GM23338 (cell line): ENCODE data around the gene KRT79.

ENCODE experiments used
- EZH2 ChIP-seq: fragments of 200-600 bp; sonication (generic); IDR thresholded peaks from one replicate; pipeline ENCODE4 v1.8.0; 2017; ENCODE audit warnings: antibody characterized with exemption, mild to moderate bottlenecking, low read depth; ENCODE audit not compliant: unreplicated experiment
- EZH2phosphoT487 ChIP-seq: fragments of 200-600 bp; sonication (generic); IDR thresholded peaks from one replicate; pipeline ENCODE4 v1.8.1; 2018; ENCODE audit warnings: antibody characterized with exemption; ENCODE audit not compliant: unreplicated experiment
- JUNB ChIP-seq: IDR thresholded peaks from one replicate; pipeline ENCODE4 v1.6.1; 2016; ENCODE audit warnings: antibody characterized with exemption; ENCODE audit not compliant: unreplicated experiment
- NANOG ChIP-seq: IDR thresholded peaks from 2 replicates; pipeline ENCODE4 v1.6.1; 2016; ENCODE audit warnings: antibody characterized with exemption, borderline replicate concordance
- POLR2AphosphoS5 ChIP-seq: IDR thresholded peaks from 2 replicates; pipeline ENCODE4 v1.6.1; 2016; ENCODE audit warnings: antibody characterized with exemption, low read depth
- STAT1 ChIP-seq: IDR thresholded peaks from one replicate; pipeline ENCODE4 v1.6.1; 2016; ENCODE audit warnings: antibody characterized with exemption; ENCODE audit not compliant: unreplicated experiment
- TF ChIP-seq, protein P1 (sequence below), 2 experiments: fragments of 200-600 bp in 1 of 2; sonication (generic) in 1 of 2; conservative IDR thresholded peaks; 2 replicates each; pipeline versions ENCODE4 v1.5.1 to v1.6.1; 2016 to 2017; ENCODE audit warnings: antibody characterized with exemption in 2 of 2, low read depth in 2 of 2, mild to moderate bottlenecking in 2 of 2, moderate library complexity in 1 of 2
- TF ChIP-seq, protein P2 (sequence below): IDR thresholded peaks from one replicate; pipeline ENCODE4 v1.6.1; 2018; ENCODE audit warnings: antibody characterized with exemption; ENCODE audit not compliant: unreplicated experiment
- TF ChIP-seq, protein P3 (sequence below): IDR thresholded peaks from 2 replicates; pipeline ENCODE4 v1.6.1; 2016; ENCODE audit warnings: antibody characterized with exemption

DNA sequence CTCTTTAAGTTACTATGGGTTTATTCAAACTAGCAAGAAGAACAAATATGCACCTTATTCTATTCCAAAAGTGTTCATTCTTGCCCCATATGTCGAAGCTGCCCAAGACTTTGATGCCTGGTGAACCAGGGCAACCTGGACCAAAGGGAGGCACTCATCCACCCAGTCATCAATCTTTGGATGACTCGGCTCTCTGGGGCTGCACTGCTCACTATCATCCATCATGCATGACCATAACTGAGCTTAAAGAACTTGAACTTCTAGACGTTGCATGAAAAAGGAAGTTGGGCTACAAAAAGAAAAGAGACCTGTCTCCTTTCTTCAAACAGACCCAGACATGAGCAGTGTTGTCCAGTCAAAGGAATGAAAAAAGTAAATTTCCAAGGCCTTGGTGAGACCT, 21.4 kb downstream of the KRT79 start:
- TF ChIP-seq, protein P1, sequence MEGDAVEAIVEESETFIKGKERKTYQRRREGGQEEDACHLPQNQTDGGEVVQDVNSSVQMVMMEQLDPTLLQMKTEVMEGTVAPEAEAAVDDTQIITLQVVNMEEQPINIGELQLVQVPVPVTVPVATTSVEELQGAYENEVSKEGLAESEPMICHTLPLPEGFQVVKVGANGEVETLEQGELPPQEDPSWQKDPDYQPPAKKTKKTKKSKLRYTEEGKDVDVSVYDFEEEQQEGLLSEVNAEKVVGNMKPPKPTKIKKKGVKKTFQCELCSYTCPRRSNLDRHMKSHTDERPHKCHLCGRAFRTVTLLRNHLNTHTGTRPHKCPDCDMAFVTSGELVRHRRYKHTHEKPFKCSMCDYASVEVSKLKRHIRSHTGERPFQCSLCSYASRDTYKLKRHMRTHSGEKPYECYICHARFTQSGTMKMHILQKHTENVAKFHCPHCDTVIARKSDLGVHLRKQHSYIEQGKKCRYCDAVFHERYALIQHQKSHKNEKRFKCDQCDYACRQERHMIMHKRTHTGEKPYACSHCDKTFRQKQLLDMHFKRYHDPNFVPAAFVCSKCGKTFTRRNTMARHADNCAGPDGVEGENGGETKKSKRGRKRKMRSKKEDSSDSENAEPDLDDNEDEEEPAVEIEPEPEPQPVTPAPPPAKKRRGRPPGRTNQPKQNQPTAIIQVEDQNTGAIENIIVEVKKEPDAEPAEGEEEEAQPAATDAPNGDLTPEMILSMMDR (conservative IDR thresholded peaks at IDR 0.05; ENCODE audit: low read depth in 2 of 2), result no peak
- TF ChIP-seq EZH2phosphoT487 (no peak), JUNB (no peak), STAT1 (no peak), POLR2AphosphoS5 (no peak), EZH2 (no peak), NANOG (no peak)
- TF ChIP-seq, protein P2, sequence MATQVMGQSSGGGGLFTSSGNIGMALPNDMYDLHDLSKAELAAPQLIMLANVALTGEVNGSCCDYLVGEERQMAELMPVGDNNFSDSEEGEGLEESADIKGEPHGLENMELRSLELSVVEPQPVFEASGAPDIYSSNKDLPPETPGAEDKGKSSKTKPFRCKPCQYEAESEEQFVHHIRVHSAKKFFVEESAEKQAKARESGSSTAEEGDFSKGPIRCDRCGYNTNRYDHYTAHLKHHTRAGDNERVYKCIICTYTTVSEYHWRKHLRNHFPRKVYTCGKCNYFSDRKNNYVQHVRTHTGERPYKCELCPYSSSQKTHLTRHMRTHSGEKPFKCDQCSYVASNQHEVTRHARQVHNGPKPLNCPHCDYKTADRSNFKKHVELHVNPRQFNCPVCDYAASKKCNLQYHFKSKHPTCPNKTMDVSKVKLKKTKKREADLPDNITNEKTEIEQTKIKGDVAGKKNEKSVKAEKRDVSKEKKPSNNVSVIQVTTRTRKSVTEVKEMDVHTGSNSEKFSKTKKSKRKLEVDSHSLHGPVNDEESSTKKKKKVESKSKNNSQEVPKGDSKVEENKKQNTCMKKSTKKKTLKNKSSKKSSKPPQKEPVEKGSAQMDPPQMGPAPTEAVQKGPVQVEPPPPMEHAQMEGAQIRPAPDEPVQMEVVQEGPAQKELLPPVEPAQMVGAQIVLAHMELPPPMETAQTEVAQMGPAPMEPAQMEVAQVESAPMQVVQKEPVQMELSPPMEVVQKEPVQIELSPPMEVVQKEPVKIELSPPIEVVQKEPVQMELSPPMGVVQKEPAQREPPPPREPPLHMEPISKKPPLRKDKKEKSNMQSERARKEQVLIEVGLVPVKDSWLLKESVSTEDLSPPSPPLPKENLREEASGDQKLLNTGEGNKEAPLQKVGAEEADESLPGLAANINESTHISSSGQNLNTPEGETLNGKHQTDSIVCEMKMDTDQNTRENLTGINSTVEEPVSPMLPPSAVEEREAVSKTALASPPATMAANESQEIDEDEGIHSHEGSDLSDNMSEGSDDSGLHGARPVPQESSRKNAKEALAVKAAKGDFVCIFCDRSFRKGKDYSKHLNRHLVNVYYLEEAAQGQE, result no peak
- TF ChIP-seq, protein P3, sequence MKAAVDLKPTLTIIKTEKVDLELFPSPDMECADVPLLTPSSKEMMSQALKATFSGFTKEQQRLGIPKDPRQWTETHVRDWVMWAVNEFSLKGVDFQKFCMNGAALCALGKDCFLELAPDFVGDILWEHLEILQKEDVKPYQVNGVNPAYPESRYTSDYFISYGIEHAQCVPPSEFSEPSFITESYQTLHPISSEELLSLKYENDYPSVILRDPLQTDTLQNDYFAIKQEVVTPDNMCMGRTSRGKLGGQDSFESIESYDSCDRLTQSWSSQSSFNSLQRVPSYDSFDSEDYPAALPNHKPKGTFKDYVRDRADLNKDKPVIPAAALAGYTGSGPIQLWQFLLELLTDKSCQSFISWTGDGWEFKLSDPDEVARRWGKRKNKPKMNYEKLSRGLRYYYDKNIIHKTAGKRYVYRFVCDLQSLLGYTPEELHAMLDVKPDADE, result no peak
